GM19438 (cell line): Measurements from ENCODE around the gene FLYWCH1.
"Not testable (repeated sequence)": the region's sequence is repeated elsewhere in the genome, so short reads cannot be mapped to it uniquely, and the experiment has no call there.

Source experiments
- ATAC-seq: cut with Tn5 transposase; IDR thresholded peaks from one replicate; pipeline ENCODE4 v1.9.1; 2021; ENCODE audit warnings: low read depth; ENCODE audit not compliant: unreplicated experiment

The FLYWCH1 gene

DNA sequence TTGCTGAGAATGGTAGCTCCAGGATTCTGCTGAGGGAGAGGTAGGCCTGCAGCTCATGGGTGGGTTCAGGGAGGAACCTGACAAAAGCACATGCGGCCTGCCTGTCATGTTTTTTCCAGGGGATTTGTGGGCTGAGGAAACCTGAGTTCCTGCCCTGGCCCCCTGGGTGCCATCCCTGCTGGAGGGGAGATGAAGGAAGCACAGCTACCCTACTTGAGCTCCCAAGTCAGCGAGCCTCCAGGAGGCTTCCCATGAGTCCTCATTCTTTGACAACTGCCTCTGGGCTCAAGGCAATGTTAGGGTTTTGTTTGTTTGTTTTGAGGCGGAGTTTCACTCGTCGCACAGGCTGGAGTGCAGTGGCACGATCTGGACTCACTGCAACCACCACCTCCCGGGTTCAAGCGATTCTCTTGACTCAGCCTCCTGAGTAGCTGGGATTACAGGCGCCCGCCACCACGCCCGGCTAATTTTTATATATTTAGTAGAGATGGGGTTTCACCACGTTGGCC, 12.1 kb upstream of the FLYWCH1 start:
- no peak for ATAC-seq

DNA sequence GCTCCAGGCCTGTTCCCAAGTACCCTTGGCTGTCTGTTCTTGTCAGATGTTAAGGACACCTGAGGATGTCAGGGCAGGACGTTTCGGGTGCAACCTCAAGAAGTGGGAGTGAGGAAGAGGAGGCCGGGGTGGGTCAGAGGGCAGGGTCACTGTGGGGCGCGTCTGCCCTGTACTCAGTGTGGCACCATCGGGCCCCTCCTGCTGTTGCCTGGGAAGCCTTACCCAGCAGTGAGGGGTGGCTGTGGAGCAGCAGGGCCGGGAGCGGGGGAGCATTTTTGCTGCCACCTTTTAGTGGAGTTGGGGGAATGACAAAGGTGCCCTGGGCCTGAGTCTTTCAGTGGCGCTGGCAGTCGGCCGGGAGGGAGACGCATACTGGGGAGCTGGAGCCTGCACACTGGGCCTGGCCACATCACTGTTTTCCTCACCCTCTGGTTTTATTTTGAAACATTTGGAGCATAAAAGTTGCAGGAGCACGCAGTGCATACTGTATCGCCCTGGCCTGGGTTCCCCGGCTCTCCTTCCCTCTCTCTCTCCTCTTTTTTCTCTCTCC, 11.1 kb upstream of the FLYWCH1 start:
- no peak for ATAC-seq

DNA sequence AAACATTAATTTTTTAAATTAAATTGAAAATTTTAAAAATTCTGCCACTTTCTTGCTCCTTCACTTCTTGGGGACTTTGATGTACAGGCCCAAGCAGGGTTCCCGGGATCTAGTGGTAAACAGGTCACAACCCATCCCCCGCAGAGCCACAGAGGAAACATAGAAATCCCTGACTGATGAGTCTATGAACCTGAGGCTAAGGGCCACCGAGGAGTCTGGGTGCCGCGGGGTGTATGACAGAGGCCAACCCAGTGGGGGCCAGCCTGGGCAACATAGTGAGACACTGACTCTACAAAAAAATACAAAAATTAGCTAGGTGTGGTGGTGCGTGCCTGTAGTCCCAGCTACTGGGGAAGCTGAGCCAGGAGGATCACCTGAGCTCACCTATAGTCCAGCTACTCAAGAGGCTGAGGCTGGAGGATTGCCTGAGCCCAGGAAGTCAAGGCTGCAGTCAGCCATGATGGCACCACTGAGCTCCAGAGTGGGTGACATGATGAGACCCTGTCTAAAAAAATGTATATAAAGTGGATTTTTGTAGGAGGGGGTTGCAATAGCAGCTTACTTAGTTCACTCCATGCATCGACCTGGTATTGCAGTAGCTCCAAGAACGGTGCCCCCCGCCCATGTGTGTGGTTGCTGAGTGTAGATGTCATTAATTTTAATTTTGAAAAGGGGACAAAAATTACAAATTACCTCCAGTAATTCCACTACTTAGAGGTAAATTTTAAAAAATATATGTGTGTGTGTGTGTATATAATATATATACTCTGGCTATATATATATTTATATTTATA, 9.2 kb upstream of the FLYWCH1 start:
- no peak for ATAC-seq

DNA sequence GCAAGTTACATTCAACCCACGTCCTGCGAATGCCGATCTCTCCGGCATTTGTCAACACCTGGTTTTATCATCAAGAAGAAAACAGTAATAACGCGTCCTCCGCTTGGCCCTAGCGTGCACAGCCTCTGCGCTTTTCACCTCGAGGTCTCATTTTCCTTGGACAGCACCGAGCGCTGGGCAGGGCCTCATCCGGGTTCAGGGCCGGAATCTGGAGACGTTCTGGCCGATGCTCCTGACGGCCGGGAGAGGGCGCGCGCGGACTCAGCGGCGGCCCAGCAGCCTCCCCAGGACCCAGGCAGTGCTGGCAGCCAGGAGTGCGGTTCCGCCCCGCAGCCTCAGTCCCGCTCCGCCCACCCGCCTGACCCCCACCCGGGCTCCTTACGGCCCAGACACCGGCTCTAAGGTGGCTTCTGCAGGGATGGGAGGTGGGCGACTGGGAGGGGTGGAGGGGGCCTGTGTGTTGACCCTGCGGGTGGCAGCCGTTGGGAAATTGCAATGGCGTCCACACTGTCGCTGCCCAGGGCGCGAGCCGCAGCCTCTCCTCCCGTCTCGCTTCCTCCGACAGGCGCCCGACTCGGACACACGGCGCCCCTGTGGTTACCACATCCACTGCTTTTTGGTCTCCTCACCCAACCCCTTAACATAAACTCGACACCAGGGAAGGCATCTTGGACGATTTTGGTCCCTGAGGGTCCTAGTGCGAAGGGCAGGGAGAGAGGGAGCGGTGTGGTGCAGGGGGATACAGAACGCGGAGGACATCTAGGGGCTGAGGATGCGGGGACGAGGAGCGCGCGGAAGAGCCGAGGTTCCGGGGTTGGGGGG, 7.4 kb upstream of the FLYWCH1 start:
- ATAC-seq, result peak; percentile 49

DNA sequence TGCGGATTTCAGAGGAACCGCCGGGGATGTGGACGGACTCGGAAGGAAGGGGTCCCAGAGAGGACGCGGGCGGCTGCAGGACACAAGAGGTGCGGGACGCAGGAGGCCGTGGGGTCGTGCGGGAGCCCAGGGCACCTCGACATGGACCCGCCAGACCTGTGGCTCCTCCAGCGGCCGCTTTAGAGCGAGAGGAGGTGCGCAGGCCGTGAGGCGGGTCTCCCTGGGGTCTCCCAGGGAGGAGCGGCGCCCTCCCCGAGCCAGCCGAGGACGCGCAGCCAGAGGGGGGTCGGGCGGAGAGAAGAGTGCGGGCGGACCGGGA, 6.8 kb upstream of the FLYWCH1 start:
- ATAC-seq, result peak; percentile 4

DNA sequence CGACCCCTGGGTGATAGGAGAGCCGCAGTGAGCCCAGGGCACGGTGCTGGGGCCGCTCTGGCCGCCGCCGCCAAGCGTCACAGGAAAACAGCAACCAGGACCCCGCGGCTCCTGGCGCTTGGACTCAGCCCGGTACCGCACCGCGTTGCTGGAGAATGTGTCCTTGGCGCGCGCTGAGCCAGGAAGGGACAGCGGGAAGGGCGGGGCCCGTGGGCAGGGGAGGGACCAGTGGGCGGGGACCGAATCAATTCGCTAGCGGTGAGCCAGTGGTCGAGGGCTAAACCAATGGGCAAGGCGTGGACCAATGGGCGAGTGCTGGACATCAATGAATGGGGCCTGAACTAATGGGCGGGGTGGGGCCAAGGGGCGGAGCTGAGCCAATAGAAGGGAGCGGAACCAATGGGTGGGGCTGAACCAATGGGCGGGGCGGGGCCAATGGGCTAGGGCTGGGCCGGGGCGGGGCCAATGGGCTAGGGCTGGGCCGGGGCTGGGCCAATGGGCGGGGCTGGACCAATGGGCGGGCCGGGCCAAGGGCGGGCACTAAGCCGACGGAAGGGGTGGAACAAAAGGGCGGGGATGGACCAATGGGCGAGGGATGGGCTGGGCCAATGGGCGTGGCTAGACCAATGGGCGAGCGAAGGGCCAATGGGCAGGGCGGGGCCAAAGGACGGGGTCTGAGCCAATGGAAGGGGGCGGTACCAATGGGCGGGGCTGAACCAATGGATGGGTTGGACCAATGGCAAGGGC, 6.3 kb upstream of the FLYWCH1 start:
- ATAC-seq, result peak; percentile 71

DNA sequence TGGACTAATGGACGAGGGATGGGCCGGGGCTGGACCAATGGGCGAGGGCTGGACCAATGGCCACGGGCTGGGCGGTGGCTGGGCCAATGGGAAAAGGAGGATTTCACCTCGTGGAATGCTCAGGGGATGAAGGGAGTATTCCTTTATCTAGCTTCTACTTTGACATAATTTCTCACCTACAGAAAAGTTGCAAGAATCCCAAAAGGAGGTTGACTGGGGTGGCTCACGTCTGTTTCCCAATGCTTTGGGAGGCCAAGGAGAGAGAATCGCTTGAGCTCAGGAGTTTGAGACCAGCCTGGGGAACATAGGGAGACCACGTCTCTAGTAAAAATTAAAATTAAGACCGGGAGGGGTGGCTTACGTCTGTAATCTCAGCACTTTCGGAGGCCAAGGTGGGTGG, 5.7 kb upstream of the FLYWCH1 start:
- no peak for ATAC-seq

DNA sequence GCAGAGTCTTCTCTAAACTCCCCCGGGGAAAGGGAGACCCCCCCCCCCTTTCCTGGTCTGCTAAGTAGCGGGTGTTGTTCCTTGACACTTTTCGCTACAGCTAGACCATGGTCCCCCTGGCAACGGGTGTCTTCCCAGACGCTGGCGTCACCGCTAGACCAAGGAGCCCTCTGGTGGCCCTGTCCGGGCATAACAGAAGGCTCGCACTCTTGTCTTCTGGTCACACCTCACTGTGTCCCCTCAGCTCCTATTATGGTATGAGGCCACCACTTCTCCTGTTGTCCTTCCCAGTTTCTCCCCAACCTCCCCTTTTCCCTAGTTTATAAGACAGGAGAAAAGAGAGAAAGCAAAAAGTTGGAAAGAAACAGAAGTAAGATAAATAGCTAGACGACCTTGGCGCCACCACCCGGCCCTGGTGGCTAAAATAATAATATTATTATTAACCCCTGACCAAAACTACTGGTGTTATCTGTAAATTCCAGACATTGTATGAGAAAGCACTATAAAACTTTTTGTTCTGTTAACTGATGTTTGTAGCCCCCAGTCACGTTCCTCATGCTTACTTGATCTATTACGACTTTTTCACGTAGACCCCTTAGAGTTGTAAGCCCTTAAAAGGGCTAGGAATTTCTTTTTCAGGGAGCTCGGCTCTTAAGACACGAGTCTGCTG, 4.5 kb upstream of the FLYWCH1 start:
- not testable (repeated sequence) for ATAC-seq

DNA sequence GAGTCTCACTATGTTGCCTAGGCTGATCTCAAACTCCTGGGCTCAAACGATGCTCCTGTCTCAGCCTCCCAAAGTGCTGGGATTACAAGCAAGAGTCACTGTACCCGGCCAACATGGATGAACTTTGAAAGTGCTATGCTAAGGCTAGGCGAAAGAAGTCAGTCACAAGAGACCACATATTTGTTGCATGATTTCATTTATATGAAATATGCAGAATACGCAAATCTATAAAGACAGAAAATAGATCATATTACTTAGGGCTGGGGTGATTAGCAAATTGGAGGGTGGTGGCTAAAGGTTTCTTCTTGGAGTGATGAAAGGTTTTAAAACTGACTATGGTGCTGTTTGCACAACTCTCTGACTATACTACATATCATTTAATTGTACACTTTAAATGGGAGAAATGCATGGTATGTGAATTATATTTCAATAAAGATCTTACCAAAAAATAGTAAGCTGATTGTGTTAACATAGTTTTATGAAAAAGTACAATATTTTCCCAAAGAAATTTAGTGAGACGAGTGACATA, 1.2 kb upstream of the FLYWCH1 start:
- no peak for ATAC-seq

DNA sequence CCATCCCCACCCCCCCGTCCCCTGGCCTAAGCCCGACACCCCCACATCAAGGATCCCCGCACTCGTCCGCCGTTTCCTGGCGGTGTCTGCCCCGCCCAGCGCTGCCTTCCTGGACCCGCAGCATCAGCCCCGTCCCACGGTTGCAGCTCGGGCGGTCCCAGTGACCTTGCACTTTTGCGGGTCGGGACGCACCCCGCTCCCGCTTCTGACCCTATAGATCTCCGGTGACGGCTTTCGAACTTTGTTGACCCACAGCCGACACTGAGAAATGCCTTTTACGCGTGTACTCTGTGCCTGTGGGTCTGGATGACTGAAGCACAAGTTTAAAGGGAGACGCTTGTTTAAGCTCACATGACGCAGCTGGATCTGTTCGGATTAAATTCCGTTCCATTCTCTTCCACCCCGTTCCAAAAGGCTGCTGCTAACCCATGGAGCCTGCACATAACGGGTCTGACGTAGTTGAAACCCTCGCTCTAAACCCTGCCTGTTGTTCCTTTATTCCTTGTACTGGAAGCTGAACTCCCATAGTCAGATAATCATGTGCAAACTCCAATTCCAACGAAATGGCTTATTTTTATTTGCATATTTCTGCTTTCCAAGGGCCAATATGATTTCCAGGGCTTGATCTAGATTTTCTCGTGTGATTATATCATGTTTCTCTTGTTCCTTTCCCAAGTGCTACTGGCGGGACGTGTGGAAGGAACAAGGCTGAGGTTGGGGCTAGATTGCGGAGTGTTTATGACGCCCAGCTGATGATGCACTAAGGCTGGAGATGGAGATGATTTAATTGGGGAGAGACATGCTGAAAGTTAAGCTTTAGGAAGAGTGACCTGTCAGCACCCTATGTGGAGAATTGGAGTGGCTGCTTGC, 834 bp downstream of the FLYWCH1 start:
- peak; percentile 18 for ATAC-seq

DNA sequence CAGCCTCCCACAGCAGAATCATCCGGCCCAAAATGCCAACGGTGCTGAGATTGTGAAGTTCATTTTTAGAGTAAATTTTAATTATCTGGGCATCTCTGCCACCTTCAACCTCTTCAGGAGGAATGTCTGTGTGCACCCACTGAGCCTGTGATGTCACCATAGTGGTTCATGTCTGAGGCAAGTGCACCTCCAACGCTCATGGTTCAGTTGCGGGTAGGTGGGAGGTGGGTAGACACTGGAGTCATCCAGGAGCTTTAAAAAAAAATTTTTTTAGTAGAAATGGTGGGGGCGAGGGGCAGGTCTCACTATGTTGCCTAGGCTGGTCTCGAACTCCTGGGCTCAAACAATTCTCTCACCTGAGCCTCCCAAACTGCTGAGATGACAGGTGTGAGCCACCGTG, 1.9 kb downstream of the FLYWCH1 start:
- no peak for ATAC-seq

DNA sequence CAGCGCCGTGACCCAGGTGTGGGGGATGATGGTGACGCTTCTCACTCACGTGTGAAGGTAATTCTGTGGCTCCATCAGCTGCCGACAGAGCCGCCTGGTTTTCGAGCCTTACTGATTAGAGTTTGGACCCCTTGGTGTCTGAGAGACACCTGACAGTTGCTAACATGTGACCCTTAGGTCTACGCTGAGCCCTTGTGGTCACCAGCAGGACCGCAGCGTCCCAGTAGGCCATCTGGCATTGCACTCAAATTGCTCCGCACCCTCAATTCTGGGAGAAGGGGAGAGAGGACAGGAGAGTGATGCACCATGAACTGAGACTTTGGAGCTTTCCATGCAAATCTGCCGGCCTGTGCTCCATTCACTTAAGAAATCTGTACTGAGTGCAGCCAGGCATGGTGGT, 2.5 kb downstream of the FLYWCH1 start:
- no peak for ATAC-seq

DNA sequence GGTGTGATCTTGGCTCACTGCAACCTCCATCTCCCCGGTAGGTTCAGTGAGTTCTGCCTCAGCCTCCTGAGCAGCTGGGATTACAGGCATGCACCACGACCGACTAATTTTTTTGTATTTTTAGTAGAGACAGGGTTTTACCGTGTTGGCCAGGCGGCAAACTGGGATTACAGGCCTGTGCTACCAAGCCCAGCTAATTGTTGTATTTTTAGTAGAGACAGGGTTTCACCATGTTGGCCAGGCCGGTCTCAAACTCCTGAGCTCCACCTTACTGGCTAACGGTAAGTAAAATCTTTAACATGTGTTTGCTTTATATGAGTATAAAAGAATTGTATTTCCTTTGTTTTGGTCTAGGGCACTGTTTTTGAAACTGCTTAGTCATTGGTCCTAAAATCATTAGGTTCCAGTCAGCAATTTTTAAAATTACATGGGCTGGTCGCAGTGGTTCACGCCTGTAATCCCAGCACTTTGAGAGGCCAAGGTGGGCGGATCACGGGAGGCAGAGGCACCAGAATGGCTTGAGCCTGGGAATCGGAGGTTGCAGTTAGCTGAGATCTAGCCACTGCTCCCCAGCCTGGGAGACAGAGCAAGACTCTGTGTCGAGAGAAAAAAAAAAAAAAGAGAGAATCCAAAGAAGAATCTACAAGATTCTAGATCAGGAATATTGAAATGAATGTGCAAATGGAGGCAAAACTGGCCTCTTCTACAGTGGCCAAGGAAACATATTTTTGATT, 3.6 kb downstream of the FLYWCH1 start:
- no peak for ATAC-seq

DNA sequence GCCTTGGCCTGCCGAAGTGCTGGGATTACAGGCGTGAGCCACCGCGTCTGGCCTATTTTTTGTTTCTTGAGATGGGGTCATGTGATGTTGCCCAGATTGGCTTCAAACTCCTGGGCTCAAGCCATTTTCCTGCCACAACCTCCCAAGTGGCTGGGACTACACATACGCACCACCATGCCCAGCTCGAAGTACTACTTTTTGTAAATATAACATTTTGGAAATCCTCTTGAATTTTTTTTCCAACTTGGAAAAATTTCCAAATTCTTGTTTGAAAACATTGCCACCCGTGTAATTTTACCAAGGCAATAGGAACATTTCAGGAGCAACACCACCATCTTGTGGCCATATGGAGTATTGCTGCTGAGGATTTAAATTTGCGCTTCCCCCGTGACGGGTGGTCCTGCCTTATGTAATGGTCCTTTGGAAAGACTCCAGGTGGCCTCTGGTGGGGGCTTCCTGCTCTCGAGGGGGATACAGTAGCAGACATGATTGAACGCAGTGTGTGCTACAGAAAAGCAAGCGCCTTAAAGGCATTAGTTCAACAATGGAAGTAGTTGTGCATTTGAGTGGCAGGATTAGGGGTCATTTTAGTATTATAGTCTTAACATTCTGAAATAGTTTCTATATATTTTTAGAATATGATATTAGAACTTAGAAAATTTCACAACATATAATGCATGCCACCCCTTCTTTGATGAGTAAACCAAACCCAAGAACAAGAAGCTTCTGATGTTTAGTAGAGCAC, 8.0 kb downstream of the FLYWCH1 start:
- no peak for ATAC-seq

DNA sequence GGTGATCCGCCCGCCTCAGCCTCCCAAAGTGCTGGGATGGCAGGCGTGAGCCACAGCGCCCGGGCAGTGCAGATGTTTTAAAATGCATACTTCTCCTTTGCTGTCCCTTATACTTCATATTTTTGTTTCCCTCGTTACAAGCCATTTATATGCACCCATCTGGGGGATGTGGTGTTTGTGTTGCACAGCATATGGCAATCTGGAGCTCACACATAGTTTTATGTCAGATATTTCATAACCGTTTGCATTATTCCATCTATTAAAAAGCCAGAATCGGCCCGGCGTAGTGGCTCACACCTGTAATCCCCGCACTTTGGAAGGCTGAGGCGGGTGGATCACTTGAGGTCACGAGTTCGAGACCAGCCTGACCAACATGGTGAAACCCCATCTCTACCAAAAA, 11.8 kb downstream of the FLYWCH1 start:
- ATAC-seq, result no peak

DNA sequence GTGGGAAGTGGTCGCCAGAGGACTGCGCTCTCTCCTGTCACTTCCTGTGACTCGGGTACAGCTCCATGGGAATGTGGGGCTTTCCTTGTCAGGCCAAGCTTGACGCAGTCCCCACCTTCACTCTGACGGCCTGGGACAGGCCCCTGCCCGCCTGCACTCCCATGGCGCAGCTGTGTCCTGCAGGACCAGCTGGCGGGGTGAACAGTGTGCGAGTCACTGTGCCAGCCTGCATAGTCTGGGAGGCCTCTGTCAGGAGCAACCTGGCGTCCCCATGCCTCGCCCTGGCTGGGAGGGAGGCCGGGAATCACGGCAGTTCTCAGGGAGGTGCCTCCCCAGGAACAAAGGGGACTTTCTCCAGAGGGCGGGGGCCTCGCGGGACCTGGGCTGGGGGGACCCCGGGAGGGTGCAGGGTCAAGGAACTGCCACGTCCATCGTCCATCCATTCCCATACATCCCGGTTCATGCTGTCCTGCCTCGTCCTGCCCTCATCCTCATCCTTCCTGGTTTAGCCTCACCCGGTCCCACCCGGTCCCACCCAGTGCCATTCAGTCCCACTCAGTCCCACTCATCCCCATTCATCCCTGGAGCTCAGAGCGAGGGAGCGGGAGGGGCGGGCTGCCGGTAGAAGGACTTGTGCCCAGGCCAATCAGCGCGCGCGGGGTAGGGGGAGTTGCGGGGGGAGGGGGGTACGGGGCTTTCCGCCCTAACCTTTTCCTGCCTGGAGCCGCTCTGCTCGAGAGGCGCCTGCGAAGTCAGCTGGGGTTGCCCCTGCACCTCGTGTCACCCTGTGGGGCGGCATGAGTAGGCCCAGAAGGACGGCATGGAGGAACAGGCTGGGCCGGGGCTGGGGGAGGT, 13.4 kb downstream of the FLYWCH1 start:
- no peak for ATAC-seq
